HepG2 (cell line): ENCODE results near the gene EPHB3. TPM values are rescaled to one million over a fixed set of nuclear protein-coding genes. Genes with fewer than 3 reads are reported as not detected.

ENCODE experiments used
- ATAC-seq: fragments of 200-7000 bp; cut with Tn5 transposase; 3 replicates; pipeline ENCODE4 v1.9.1; 2020; ENCODE audit warnings: mild to moderate bottlenecking, moderate library complexity
- BruUV-seq: library from RNA; stranded (reverse); fragments of 400-500 nt; replicated peaks from 2 replicates; lab custom pipeline; 2021; lab: Mats Ljungman, UMichigan
- CTCF ChIA-PET: fragments of 300-600 bp; formaldehyde crosslinking; extraction: SDS; loops from one replicate; lab custom pipeline; 2021; ENCODE audit warnings: low total read pairs, inconsistent platforms, low intra/inter-chr PET ratio; lab: Yijun Ruan, JAX
- POLR2A ChIA-PET: fragments of 350-600 bp; sonication (Branson Sonifier 250); formaldehyde crosslinking; loops from one replicate; lab custom pipeline; 2020; ENCODE audit warnings: antibody characterized with exemption, inconsistent platforms; lab: Yijun Ruan, JAX
- DNase-seq: peaks from one replicate; pipeline ENCODE4 v3.0.0-alpha.2; 2015; ENCODE audit warnings: low spot score
- FAIRE-seq: peaks from 3 replicates; lab custom pipeline; 2011; peaks lifted over from hg19 to GRCh38; lab: Jason Lieb, UNC
- H2AFZ ChIP-seq: one replicate; pipeline ENCODE4 v1.6.1; 2011; ENCODE audit warnings: low read length, inconsistent platforms
- H3K27ac ChIP-seq: fragments of 300-600 bp; 3 replicates; pipeline ENCODE4 v1.8.0; 2011; ENCODE audit warnings: mixed run types, mild to moderate bottlenecking, mixed read lengths, low read length, inconsistent platforms; ENCODE audit not compliant: insufficient read depth; ENCODE audit errors: extremely low read length
- H3K27me3 ChIP-seq, 2 experiments: fragments of 200-600 bp in 1 of 2; 2 replicates in 1 of 2; 3 replicates in 1 of 2; pipeline versions ENCODE4 v1.6.0 to v1.8.0; 2011; ENCODE audit warnings: low read length in 2 of 2, mild to moderate bottlenecking in 2 of 2, moderate library complexity in 2 of 2, inconsistent platforms in 1 of 2; ENCODE audit not compliant: insufficient read depth in 2 of 2, control insufficient read depth in 1 of 2
- H3K36me3 ChIP-seq, 2 experiments: fragments of 200-600 bp in 1 of 2; replicated peaks in 1 of 2; 2 replicates in 1 of 2; 3 replicates in 1 of 2; pipeline versions ENCODE4 v1.5.1 to v1.8.0; 2011; ENCODE audit warnings: low read length in 2 of 2, inconsistent platforms in 1 of 2; ENCODE audit not compliant: insufficient read depth in 2 of 2, control insufficient read depth in 1 of 2
- H3K4me1 ChIP-seq: 2 replicates; pipeline ENCODE4 v1.5.1; 2012; ENCODE audit warnings: low read length, inconsistent platforms; ENCODE audit not compliant: insufficient read depth
- H3K4me2 ChIP-seq: 2 replicates; pipeline ENCODE4 v1.6.0; 2011; ENCODE audit warnings: low read depth, low read length, inconsistent platforms
- H3K4me3 ChIP-seq, 3 experiments: fragments of 200-600 bp in 1 of 3; sonication (generic), shearing (Covaris generic) in 1 of 3; replicated peaks in 1 of 3; 2 replicates each; pipeline ENCODE4 v1.5.1; 2011 to 2016; ENCODE audit warnings: low read length in 3 of 3, inconsistent platforms in 2 of 3, low read depth in 2 of 3, mild to moderate bottlenecking in 2 of 3, control low read depth in 1 of 3, mixed read lengths in 1 of 3; ENCODE audit not compliant: insufficient read depth in 1 of 3
- H3K79me2 ChIP-seq: one replicate; pipeline ENCODE4 v1.6.1; 2011; ENCODE audit warnings: low read length, inconsistent platforms; ENCODE audit not compliant: insufficient read depth
- H3K9ac ChIP-seq: 2 replicates; pipeline ENCODE4 v1.6.0; 2011; ENCODE audit warnings: mild to moderate bottlenecking, low read depth, low read length, inconsistent platforms; ENCODE audit not compliant: insufficient read depth
- H3K9me3 ChIP-seq: 2 replicates; pipeline ENCODE4 v1.5.1; 2012; ENCODE audit warnings: mild to moderate bottlenecking, low read length
- H4K20me1 ChIP-seq: 2 replicates; pipeline ENCODE4 v1.6.0; 2011; ENCODE audit warnings: inconsistent platforms, mild to moderate bottlenecking, low read length, moderate library complexity; ENCODE audit not compliant: insufficient read depth
- HMGXB3 ChIP-seq: sonication (generic); formaldehyde crosslinking; IDR thresholded peaks from 2 replicates; pipeline ENCODE4 v1.4.0; 2020; ENCODE audit warnings: missing genetic modification reagents, borderline replicate concordance
- MXD1 ChIP-seq: sonication (generic); formaldehyde crosslinking; IDR thresholded peaks from 2 replicates; pipeline ENCODE4 v1.4.0; 2020; ENCODE audit warnings: mild to moderate bottlenecking, missing genetic modification reagents
- SIX1 ChIP-seq: sonication (generic); formaldehyde crosslinking; IDR thresholded peaks from 2 replicates; pipeline ENCODE4 v1.4.0; 2020; ENCODE audit warnings: missing genetic modification reagents, borderline replicate concordance
- SNRNP70 ChIP-seq: fragments of 200-400 bp; formaldehyde crosslinking; IDR thresholded peaks from 2 replicates; pipeline ENCODE4 v1.6.1; 2017; ENCODE audit warnings: mild to moderate bottlenecking, low read depth, low read length, moderate library complexity
- ZNF121 ChIP-seq: sonication (generic); formaldehyde crosslinking; IDR thresholded peaks from 2 replicates; pipeline ENCODE4 v1.5.0; 2020; ENCODE audit warnings: mild to moderate bottlenecking, missing genetic modification reagents
- ZNF136 ChIP-seq: sonication (generic); formaldehyde crosslinking; IDR thresholded peaks from 2 replicates; pipeline ENCODE4 v1.8.1; 2022; ENCODE audit warnings: low read depth, mild to moderate bottlenecking, moderate library complexity, missing genetic modification reagents
- ZNF274 ChIP-seq: sonication (generic); formaldehyde crosslinking; IDR thresholded peaks from 2 replicates; pipeline ENCODE4 v1.5.1; 2020; ENCODE audit warnings: mild to moderate bottlenecking, missing genetic modification reagents
- ZNF75D ChIP-seq: sonication (generic); formaldehyde crosslinking; IDR thresholded peaks from 2 replicates; pipeline ENCODE4 v1.8.1; 2023; ENCODE audit warnings: missing genetic modification reagents, mild to moderate bottlenecking, borderline replicate concordance
- WGBS: methylation state at CpG from one replicate; pipeline ENCODE4 v1.1.6; 2017; ENCODE audit warnings: low lambda C conversion rate; 5-methylcytosine and 5-hydroxymethylcytosine counted together
- in situ Hi-C: cut with HindIII; loops from 2 replicates; pipeline ENCODE4 v1.10.0; 2017; ENCODE audit warnings: low pct_unique_long_range_greater_than_20kb; ENCODE audit not compliant: extremely low pct_ligation_motif_present
- intact Hi-C: fragments of 100-400 bp; cut with micrococcal nuclease; formaldehyde crosslinking; loops from one replicate; pipeline ENCODE4 v1.10.0; 2022; ENCODE audit not compliant: unreplicated experiment
- polyA plus RNA-seq, 8 experiments: library from polyadenylated mRNA; depleted of rRNA in 3 of 8; stranded (reverse) in 7 of 8; unstranded in 1 of 8; fragments of >200 nt; fragmentation: Illumina TruSeq in 4 of 8; extraction: Trizol in 4 of 8; gene quantifications; 2 replicates each; pipeline versions ENCODE4 v1.2.1 to v1.2.3, GENCODE V29; 2011 to 2016; ENCODE audit warnings: low read depth in 4 of 8, missing spikeins in 1 of 8, mixed read lengths in 1 of 8; ENCODE audit not compliant: insufficient read depth in 1 of 8
- total RNA-seq, 5 experiments: library from RNA; depleted of rRNA; stranded (reverse); fragments of >200 nt; fragmentation: Illumina TruSeq; extraction: Trizol; gene quantifications; 2 replicates each; pipeline ENCODE4 v1.2.3, GENCODE V29; 2016; ENCODE audit warnings: low read depth in 1 of 5

The EPHB3 gene
- total and polyA plus RNA-seq, 2 of the 13 experiments (the other 11 are each of a cell fraction or from before 2014, with no cell fraction given), result 0.01 TPM; not detected in 1

GRCh38 chr3:184532940-184533732, 28.4 kb upstream of the EPHB3 start:
- Histone ChIP-seq H2AFZ (no peak overlapping the region), H3K9ac (no peak overlapping the region), H4K20me1 (no peaks in the 10 kb centered on the region), H3K27me3 (peaks cover 0 to 43% of the 10 kb centered on the region in 2 experiments; a peak in 4 of 5 replicates), H3K27ac (no peak overlapping the region), H3K36me3 (no peaks in the 10 kb centered on the region), H3K4me2 (no peak overlapping the region), H3K4me1 (no peaks in the 10 kb centered on the region), H3K79me2 (no peaks in the 10 kb centered on the region), H3K4me3 (no peak overlapping the region), H3K9me3 (no peaks in the 10 kb centered on the region)
- no TSS peak for BruUV-seq
- WGBS, result 28% methylated on average over 7 of the region's 8 CpGs
- DNase-seq (no peak), ATAC-seq (no peak), FAIRE-seq (no peak)
- in situ Hi-C loops, result no loop called here
- ChIA-PET POLR2A (no interaction called here), CTCF (interaction anchor here (0.6 kb wide), 1 partner anchor 39 kb away, joined by 3 read pairs; no protein-coding TSS in a partner anchor)
- intact Hi-C loops, result no loop called here
- TF ChIP-seq SIX1 (CRISPR knock-in tag) (no peak), HMGXB3 (CRISPR knock-in tag) (no peak), ZNF274 (CRISPR knock-in tag) (no peak), ZNF75D (CRISPR knock-in tag) (no peak), SNRNP70 (no peak), MXD1 (CRISPR knock-in tag) (no peak), ZNF121 (no peak), ZNF136 (CRISPR knock-in tag) (no peak)
